ENCODE data around the gene CD163L1.

DNA sequence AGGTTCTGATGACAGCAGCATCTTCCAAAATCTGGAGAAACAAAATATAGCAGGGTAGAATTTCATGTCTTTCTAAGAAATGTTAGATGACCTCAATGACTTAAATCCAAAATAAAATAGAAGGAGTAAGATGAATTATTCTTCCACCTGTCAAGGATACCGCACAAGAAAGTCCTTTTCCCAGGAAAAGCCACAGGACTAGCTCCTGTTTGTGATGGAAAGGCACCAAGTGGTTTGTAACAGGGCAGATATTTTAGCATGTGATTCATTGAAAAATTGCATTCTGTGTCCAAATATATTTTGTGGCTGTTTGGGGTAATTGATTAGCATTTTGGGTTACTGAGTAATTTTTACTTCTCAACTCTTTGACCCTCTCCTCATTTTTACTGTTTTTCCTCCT, 2.7 kb downstream of the CD163L1 start:
- TF ChIP-seq CTCF (IDR thresholded peaks at IDR 0.05; ENCODE audit: low read depth, low read length) (no peak), EZH2phosphoT487 (IDR thresholded peaks at IDR 0.05; ENCODE audit: low read depth) (no peak)

Data from OCI-LY3 (cell line).